Right lobe of liver (tissue), 4 donors: ENCODE measurements around the gene FGD2.

ENCODE experiments used
- CTCF ChIP-seq, 4 donors: fragments of 200-600 bp in 3 of 4; fragments of 450-650 bp in 1 of 4; IDR thresholded peaks; one replicate each; pipeline versions ENCODE4 v1.5.1 to v1.8.0; 2016 to 2022; ENCODE audit warnings: antibody characterized with exemption in 4 of 4, mild to moderate bottlenecking in 2 of 4
- POLR2A ChIP-seq: fragments of 450-650 bp; IDR thresholded peaks from one replicate; pipeline ENCODE4 v1.6.1; 2017; ENCODE audit warnings: antibody characterized with exemption, mild to moderate bottlenecking
- donor health status: DM: no; HTN: no; CAD: no.
- donor health status: DM: no; HTN: no; CAD: no.
- donor health status: DM: no; HTN: yes; CAD: no.

- no peak for TF ChIP-seq POLR2A
- TF ChIP-seq CTCF (IDR thresholded peaks at IDR 0.05), result no peak
These were observed 49.6 kb upstream of the FGD2 start for GRCh38 chr6:36955671-36956445.
